ENCODE data around the gene PDAP1.

Gene PDAP1

GRCh38 chr7:99451936-99452335, 43.5 kb upstream of the PDAP1 start:
- H3K27ac ChIP-seq: no peak overlapping the region
- TF ChIP-seq CTCF (conservative IDR thresholded peaks at IDR 0.05): no peak

- H3K27ac ChIP-seq: no peak overlapping the region
- no peak for TF ChIP-seq CTCF (conservative IDR thresholded peaks at IDR 0.05)
These were observed 40.9 kb upstream of the PDAP1 start for GRCh38 chr7:99449326-99449725.

GRCh38 chr7:99448855-99449254, 40.5 kb upstream of the PDAP1 start:
- no peak overlapping the region for H3K27ac ChIP-seq
- no peak for TF ChIP-seq CTCF (conservative IDR thresholded peaks at IDR 0.05)

- no peak overlapping the region for H3K27ac ChIP-seq
These were observed 39.5 kb upstream of the PDAP1 start for GRCh38 chr7:99447943-99448342.

GRCh38 chr7:99446096-99446495, 37.7 kb upstream of the PDAP1 start:
- no peak overlapping the region for H3K27ac ChIP-seq
- TF ChIP-seq CTCF (conservative IDR thresholded peaks at IDR 0.05): no peak

More at GRCh38 chr7:99447943-99448342, 39.5 kb upstream of the PDAP1 start:
- peak; percentile 75 for TF ChIP-seq CTCF (conservative IDR thresholded peaks at IDR 0.05)

GRCh38 chr7:99440195-99440594, 31.8 kb upstream of the PDAP1 start:
- TF ChIP-seq CTCF (conservative IDR thresholded peaks at IDR 0.05): no peak
- no peak overlapping the region; the same call in 1 of the 2 replicates for H3K27ac ChIP-seq

- no peak for TF ChIP-seq CTCF (conservative IDR thresholded peaks at IDR 0.05)
- peak within 1 kb of the TSS; percentile 94 for H3K27ac ChIP-seq
These were observed 30.4 kb upstream of the PDAP1 start, which contains the start of the genes CPSF4 and PTCD1 for GRCh38 chr7:99438573-99439480. Gene CPSF4 (plus strand): TSS chr7:99438943. CDS start chr7:99439083, 140 bp downstream. Gene PTCD1 (minus strand): TSS chr7:99438798. CDS start chr7:99435242, 3,556 bp downstream.
